Stomach (tissue), 4 donors: ENCODE data around the gene ADSS1.

Experiments used
- CTCF ChIP-seq, 7 experiments: fragments of 450-650 bp in 4 of 7; fragments of 200-600 bp in 3 of 7; sonication (generic) in 3 of 7; IDR thresholded peaks; one replicate each; pipeline ENCODE4 v1.5.1; 2016 to 2019; ENCODE audit warnings: antibody characterized with exemption in 7 of 7, control low read depth in 2 of 7, mild to moderate bottlenecking in 1 of 7
- EP300 ChIP-seq: sonication (generic); formaldehyde crosslinking; IDR thresholded peaks from one replicate; pipeline ENCODE4 v1.6.1; 2017; ENCODE audit warnings: antibody characterized with exemption
- POLR2AphosphoS5 ChIP-seq, 3 donors: sonication (generic); formaldehyde crosslinking; IDR thresholded peaks; one replicate each; pipeline ENCODE4 v1.6.1; 2016; ENCODE audit warnings: antibody characterized with exemption in 3 of 3

GRCh38 chr14:104786091-104786586, 62.1 kb downstream of the ADSS1 start:
- TF ChIP-seq POLR2AphosphoS5 (IDR thresholded peaks at IDR 0.05) (no peak), CTCF (IDR thresholded peaks at IDR 0.05) (no peak), EP300 (no peak)
